Superior temporal gyrus (tissue), 1 donor: ENCODE measurements around the gene SUPT3H.
A peak's percentile ranks its signal among the peaks of the same experiment; 100 is the strongest.

ENCODE experiments used
- DNase-seq: peaks from one replicate; pipeline ENCODE4 v3.0.0-alpha.2; 2016; ENCODE audit errors: extremely low spot score

SUPT3H gene

GRCh38 chr6:45388328-45388727 is 10.6 kb upstream of the SUPT3H start:
- DNase-seq: no peak

DNA sequence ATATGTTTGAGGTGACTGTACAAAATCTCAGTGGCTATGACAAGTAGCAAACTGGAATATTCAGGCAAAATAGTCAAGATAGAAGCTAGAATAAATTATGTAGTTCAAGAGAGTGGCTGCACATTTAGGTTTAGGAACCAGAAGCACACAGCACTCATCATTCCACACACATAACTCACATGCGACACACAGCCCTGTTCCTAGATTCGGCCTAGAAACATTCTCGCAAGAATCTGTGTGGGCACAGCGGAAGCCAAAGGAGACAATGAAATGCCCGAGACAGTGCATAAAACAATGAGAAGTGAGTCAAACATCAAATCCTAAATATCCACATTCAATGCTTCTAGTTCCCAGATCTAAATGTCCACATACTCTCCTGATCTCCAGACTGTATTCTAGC is 9.5 kb upstream of the SUPT3H start:
- DNase-seq: no peak

- no peak for DNase-seq
These were observed 8.8 kb upstream of the SUPT3H start for GRCh38 chr6:45386501-45386900.

DNA sequence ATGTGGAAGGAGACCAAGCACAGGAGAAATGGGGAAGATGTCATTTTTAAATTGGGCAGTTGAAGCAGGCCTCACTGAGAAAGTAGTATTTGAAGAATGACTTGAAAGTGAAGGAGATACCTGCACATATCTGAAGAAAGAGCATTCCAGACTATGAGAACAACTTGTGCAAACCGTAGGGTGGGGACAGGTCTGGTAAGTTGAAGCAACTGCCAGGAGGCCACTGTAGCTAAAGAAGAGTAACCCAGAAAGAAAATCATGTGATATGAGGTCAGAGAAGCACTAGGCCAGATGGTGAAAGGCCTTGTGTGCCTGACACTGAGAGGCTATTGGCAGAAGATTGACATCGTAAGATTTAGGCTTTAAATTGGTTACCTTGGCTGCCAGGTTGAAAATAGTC is 4.7 kb upstream of the SUPT3H start:
- no peak for DNase-seq

DNA sequence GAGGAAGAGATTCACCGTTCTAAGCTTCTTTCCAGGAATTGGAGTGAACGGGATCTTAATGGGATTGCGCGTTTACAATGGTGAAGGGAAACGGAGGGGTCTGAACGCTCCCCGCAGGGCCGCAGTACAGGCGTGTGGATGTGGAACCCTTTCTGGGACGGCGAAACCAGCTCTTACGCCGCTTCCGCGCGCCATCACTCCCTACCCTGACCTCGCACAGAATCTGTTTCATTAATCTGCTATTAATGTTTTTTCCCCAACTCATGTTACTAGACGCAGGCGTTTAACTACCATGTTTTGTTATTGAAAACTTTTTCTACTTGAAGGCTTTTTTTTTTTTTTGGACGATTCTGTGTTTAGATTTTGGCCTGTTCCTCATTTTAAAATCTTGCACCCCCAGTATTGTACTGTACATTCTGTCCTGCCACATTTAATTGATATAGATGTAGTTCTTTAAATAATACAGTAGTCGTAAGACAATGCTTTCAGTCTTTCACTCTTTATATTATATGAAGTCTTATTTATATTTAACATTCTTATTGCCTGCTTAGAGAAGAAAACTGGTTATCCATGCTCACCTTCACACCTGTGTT is 696 bp upstream of the SUPT3H start:
- DNase-seq: no peak

- DNase-seq: peak; percentile 76
These were observed 636 bp downstream of the SUPT3H start for GRCh38 chr6:45377043-45377553.

GRCh38 chr6:45376310-45377042 is 1.3 kb downstream of the SUPT3H start:
- DNase-seq: peak; percentile 49

DNA sequence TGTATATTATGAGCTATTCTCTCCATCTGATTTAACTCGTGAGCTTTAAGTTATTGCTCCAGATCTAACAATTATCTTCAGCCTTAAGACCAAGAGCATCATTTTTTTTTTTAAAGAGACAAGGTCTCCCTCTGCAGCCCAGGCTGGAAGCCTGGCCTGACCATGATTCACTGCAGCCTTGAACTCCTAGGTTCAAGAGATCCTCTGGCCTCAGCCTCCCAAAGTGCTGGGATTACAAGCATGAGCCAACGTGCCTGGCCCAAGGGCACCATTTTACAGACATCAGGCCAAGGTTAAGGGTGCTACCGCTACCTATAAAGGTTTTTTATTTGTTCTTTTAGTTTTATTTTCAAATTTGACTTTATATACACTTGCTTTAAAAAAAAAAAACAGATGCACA is 2.3 kb downstream of the SUPT3H start:
- DNase-seq: no peak

DNA sequence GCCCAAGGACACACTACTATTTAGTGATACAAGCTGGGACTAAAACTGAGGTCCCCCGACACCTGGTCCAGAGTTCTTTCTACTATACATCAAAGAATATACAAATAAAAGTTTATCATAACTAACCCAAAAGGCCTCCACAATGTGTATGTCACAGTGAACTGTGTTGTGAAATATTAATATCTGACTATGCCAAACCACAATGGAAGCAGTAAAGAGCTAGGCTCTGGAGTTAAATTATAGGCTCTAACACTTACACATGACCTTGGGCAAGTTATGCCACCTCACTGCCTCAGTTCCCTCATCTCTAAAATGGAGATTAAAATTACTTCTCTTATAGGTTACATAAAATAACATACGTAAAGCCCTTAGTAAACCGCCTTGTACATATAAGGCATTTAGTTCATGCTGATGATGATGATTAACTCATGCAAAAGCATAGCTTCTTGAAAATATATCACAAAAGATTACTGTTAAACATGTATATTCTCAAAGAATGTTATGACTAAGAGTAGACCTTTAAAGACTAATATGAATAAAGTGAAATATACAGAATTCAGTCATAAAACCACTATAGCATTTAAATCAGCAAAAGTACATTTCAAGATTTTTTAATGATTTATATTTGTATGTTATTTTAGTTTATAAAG is 5.7 kb downstream of the SUPT3H start:
- DNase-seq: no peak

DNA sequence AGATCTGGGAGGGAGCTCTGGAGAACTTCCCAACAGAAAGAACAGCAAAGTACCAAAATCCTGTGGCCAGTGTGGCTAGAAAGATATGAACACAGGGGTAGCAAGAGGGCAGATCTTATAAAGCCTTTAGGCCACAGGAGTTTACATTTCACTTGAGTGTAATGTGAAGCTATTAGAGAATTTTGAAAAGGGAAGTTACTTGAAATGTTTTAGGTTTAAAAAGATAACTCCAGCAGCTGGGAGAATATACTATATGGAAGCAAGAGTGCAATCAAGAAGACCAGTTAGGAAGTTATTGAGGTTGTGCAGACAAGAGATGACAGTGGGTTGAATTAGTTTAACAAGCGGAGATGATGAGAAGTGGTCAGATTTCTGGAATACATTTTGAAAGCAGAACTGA is 7.9 kb downstream of the SUPT3H start:
- DNase-seq: no peak

DNA sequence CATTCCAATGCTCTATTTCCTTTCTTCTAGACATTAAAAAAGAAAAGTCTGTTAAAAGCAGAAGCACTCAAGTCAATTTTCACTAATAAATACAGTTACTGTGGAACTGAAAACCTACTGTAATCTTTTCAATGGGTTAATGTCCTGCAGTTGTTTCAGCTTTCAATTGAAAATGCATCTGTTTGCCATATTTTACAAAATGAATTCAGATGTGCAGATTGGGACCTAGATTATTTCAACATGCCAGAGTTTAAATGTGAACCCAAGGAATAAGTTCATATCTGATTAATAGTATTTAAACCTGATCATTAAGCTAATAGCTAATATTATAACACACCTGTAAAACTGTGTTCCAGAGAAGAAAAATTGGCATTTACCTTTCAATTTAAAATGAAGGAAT is 9.7 kb downstream of the SUPT3H start:
- no peak for DNase-seq

- no peak for DNase-seq
These were observed 11.2 kb downstream of the SUPT3H start for GRCh38 chr6:45366534-45366933.

DNA sequence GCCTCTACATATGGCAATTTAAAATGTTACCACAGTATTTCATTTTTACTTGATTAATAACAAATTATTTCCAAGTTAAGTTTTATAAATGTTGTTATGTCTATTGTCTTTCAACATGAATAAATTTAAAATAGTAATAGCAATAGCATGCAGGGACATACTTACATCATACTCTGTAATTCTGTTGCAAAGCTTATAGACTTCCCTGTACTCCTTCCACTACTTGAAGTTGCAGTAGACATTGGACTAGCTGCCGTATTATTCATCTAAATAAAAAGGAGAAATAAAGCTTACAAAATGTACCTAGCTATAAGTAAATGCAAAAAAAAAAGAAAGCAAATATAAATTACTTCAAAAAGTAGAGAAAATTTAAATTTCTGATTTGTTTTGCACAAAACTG is 12.7 kb downstream of the SUPT3H start:
- DNase-seq: no peak

- DNase-seq: no peak
These were observed 13.3 kb downstream of the SUPT3H start for GRCh38 chr6:45364466-45364865.

DNA sequence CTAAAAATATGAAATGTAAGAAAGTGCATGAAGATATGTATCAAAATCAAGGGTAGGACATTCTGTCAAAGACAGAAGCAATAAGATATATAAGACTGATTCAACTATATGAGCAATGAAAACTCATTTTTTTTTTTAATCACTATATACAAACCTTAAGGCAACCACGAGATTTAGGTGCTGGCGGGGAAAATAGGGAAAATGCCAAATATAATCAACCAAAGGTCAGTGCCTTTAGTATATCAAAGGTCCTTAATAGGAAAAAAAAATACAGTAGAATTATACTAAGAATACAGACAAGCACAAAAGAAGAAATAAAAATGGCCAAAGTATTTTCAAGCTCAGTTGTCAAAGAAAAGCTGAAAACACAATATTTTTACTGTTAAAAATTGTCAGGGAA is 24.1 kb downstream of the SUPT3H start:
- no peak for DNase-seq

DNA sequence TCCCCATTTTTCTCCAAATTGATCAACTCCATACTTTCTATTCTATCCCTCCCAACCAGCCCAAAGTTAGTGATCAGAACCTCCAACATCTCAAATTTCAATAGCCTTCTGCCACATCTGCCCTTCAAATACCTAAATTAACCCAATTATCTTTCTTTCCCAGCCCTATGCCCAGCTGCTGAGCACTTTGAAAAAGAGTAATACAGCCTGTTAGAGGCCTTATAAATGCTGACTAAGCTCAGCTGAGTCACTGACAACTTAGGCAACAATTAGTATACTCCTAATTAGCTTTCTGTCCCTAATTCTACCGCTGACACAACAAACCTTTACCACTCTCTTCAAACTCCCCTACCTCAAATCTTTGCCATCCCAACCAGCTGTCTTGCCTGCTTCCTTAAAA is 26.1 kb downstream of the SUPT3H start:
- no peak for DNase-seq

- no peak for DNase-seq
These were observed 26.7 kb downstream of the SUPT3H start for GRCh38 chr6:45351076-45351475.

- DNase-seq: no peak
These were observed 27.5 kb downstream of the SUPT3H start for GRCh38 chr6:45350186-45350710.

GRCh38 chr6:45344900-45345299 is 32.8 kb downstream of the SUPT3H start:
- no peak for DNase-seq

DNA sequence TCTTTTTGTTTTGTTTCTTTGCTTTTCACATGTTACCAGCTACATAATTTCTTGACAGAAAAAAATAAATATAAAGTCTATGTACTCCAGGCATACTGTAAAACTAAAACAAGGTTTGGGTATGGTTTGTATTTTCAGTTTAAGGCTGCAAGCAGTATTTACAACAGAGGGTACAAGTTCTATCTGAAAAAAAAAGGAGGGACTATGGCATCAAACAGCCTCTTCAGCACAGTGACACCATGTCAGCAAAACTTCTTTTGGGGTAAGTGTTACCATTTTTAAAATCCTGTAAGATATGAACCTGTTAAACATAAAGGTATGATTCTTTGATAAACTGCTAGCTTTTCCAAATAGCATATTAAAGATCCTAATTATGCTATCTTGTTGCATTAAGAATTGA is 49.2 kb downstream of the SUPT3H start:
- DNase-seq: no peak

GRCh38 chr6:45327956-45328522 is 49.7 kb downstream of the SUPT3H start, which contains the start of gene RUNX2:
Gene RUNX2, plus strand, starts transcription at chr6:45328330. Its CDS starts 397 bp downstream, at chr6:45328727.
- peak; percentile 18 for DNase-seq

DNA sequence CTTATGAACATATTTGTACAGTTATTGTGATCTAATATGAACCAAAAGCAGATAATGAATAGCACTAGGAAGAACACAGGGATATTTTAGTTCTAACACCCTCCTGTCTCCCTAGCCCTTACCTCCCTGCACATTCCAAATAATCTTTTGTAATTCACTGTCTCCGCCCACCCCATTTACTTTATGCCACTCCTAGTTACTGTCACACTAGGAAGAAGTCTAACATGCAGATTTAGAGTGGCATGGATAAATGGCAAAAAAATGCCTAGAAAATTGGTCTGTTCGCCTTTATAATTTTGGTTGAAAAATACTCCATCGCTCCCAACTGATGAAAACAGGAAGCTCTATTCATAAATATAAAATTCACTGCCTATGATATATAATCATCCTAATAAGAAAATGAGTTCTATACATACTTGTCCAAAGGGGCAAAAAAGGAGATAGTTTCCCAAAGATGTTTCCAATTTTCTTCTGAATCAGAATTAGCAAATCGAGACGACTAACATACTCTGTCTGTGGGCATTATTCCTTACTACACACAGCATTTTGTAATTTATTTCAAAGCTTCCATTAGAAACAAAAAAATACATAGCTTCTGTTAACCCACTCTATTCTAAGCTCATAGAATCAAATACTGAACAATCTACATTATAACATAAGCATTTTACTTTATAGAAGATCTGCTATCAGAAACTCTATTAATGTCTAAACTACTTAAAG is 50.9 kb downstream of the SUPT3H start:
- no peak for DNase-seq
